Endodermal cell (in vitro differentiated cells): Measurements from ENCODE around the gene DCBLD2. TPM values are rescaled to one million over a fixed set of nuclear protein-coding genes. Genes with fewer than 3 reads are reported as not detected.

ENCODE experiments used
- DNase-seq: peaks from one replicate; pipeline ENCODE4 v3.0.0-alpha.2; 2017
- H3K27ac ChIP-seq: 2 replicates; pipeline ENCODE4 v1.5.1; 2013; ENCODE audit warnings: mild to moderate bottlenecking, low read depth, low read length, moderate library complexity
- H3K27me3 ChIP-seq: 2 replicates; pipeline ENCODE4 v1.6.1; 2013; ENCODE audit warnings: mild to moderate bottlenecking, low read length, moderate library complexity; ENCODE audit not compliant: insufficient read depth, control insufficient read depth, poor library complexity, severe bottlenecking
- H3K36me3 ChIP-seq: 2 replicates; pipeline ENCODE4 v1.7.0; 2013; ENCODE audit warnings: mild to moderate bottlenecking, low read length, moderate library complexity; ENCODE audit not compliant: control insufficient read depth, insufficient read depth
- H3K4me1 ChIP-seq: one replicate; pipeline ENCODE4 v1.7.0; 2013; ENCODE audit warnings: low read length; ENCODE audit not compliant: control insufficient read depth, insufficient read depth
- H3K4me3 ChIP-seq: 2 replicates; pipeline ENCODE4 v1.5.1; 2013; ENCODE audit warnings: mild to moderate bottlenecking, low read length, moderate library complexity
- H3K9ac ChIP-seq: 2 replicates; pipeline ENCODE4 v1.6.1; 2013; ENCODE audit warnings: mild to moderate bottlenecking, low read length, moderate library complexity; ENCODE audit not compliant: poor library complexity, severe bottlenecking; ENCODE audit errors: extremely low read depth
- H3K9me3 ChIP-seq: 2 replicates; pipeline ENCODE4 v1.6.1; 2013; ENCODE audit warnings: mild to moderate bottlenecking, low read length, moderate library complexity; ENCODE audit not compliant: control insufficient read depth
- H3K27ac Mint-ChIP-seq: 2 replicates; pipeline ENCODE4 v1.8.0; 2020; ENCODE audit warnings: mixed read lengths
- H3K27me3 Mint-ChIP-seq: 2 replicates; pipeline ENCODE4 v1.8.0; 2021; ENCODE audit warnings: mild to moderate bottlenecking, mixed read lengths; ENCODE audit not compliant: insufficient read depth
- H3K36me3 Mint-ChIP-seq: 2 replicates; pipeline ENCODE4 v1.8.0; 2020; ENCODE audit warnings: low read depth, mixed read lengths
- H3K4me1 Mint-ChIP-seq: 2 replicates; pipeline ENCODE4 v1.8.0; 2020; ENCODE audit warnings: mixed read lengths
- H3K4me3 Mint-ChIP-seq: 2 replicates; pipeline ENCODE4 v1.8.0; 2020; ENCODE audit warnings: mild to moderate bottlenecking, moderate library complexity, mixed read lengths
- H3K9me3 Mint-ChIP-seq: 2 replicates; pipeline ENCODE4 v1.8.0; 2020; ENCODE audit warnings: mild to moderate bottlenecking, mixed read lengths
- WGBS, 2 experiments: methylation state at CpG; one replicate each; pipeline versions ENCODE4 v1.1.5 to v1.1.7; 2013; ENCODE audit warnings: missing lambda C conversion rate in 2 of 2, mixed read lengths in 1 of 2; ENCODE audit not compliant: insufficient coverage in 1 of 2, insufficient read length in 1 of 2; 5-methylcytosine and 5-hydroxymethylcytosine counted together
- total RNA-seq, 2 donors: library from RNA; stranded (reverse); fragmentation: NEBNext Ultra II Directional in 1 of 2; extraction: Animal tissue kit (Norgen Biotek cat#: 25700) in 1 of 2; gene quantifications; 2 replicates in 1 of 2; 3 replicates in 1 of 2; pipeline ENCODE4 v1.2.1, GENCODE V29; 2021
- TF ChIP-seq, protein P1 (sequence below): fragments of 200-600 bp; sonication (generic); conservative IDR thresholded peaks from 2 replicates; pipeline ENCODE4 v1.5.0; 2021; ENCODE audit warnings: antibody characterized with exemption, mild to moderate bottlenecking

DCBLD2 gene
- total RNA-seq, 2 donors from 2014 or later, result 70.7 to 80.9 TPM

DNA sequence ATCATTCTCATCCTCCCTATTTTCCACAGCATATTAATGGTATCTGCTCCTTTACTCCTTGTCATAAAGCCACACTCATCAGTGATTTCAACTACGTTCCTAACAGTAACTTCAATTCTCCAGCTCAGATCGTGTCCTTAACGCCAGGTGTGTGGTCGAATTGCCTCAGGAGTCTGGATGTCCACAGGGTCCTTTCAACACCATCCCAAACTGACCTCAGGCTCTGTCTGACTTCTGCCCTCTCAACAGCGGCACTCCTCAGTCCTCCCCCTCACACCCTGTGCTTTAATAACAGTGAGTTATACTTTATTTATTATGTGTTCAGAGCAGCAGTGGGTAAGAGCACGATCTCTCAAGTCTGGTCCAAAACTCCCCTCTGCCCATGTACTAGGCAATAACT is 95.9 kb downstream of the DCBLD2 start:
- Histone ChIP-seq H3K36me3 (peaks cover 65% of the 10 kb centered on the region), H3K27me3 (no peaks in the 10 kb centered on the region), H3K4me3 (no peak overlapping the region), H3K4me1 (no peaks in the 10 kb centered on the region), H3K27ac (no peak overlapping the region), H3K9ac (no peak overlapping the region), H3K9me3 (no peaks in the 10 kb centered on the region)
- no peak overlapping the region for H3K4me3 Mint-ChIP-seq
- DNase-seq, result no peak
- no peak overlapping the region for H3K27ac Mint-ChIP-seq
- 93 to 96% methylated on average over 4 to 6 of the region's 6 CpGs for WGBS, 2 experiments
- peaks cover 6% of the 10 kb centered on the region for H3K9me3 Mint-ChIP-seq
- no peaks in the 10 kb centered on the region for H3K27me3 Mint-ChIP-seq
- TF ChIP-seq, protein P1, sequence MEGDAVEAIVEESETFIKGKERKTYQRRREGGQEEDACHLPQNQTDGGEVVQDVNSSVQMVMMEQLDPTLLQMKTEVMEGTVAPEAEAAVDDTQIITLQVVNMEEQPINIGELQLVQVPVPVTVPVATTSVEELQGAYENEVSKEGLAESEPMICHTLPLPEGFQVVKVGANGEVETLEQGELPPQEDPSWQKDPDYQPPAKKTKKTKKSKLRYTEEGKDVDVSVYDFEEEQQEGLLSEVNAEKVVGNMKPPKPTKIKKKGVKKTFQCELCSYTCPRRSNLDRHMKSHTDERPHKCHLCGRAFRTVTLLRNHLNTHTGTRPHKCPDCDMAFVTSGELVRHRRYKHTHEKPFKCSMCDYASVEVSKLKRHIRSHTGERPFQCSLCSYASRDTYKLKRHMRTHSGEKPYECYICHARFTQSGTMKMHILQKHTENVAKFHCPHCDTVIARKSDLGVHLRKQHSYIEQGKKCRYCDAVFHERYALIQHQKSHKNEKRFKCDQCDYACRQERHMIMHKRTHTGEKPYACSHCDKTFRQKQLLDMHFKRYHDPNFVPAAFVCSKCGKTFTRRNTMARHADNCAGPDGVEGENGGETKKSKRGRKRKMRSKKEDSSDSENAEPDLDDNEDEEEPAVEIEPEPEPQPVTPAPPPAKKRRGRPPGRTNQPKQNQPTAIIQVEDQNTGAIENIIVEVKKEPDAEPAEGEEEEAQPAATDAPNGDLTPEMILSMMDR, result no peak
- H3K4me1 Mint-ChIP-seq, result no peaks in the 10 kb centered on the region
- peaks cover 76% of the 10 kb centered on the region for H3K36me3 Mint-ChIP-seq

DNA sequence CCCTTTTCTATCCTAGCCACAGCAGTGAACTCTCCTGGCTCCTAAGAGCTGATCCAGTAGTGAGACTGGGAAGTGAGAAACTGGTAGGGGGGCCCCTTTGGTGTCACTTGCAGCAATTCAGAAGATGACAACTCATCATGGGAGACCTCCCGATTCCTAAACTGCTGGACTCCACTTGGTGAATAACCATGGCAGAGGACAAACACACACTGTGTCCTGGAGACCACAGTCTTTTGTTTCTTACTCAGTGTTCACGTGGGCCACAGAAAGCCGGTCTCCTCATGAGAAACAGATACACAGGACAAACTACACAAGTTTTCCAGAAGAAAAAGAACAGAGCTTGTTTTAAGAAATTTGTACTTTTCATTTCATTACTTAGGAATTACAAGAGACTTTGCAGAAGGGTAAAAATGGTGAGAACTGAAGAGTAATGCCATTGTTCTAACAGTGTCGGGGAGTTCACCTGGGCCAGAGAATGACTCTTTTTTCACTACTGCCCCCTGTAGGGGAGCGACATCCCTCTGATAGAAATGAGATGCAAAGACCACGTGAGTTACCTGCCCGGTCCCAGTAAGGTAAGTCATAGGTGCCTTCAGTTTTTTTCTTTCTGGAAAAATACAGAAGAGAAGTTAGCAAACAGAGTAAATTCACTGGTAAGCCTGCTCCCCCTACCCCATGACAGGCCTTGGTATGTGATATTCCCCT is 100.3 kb downstream of the DCBLD2 start:
- H3K9me3 Mint-ChIP-seq, result peaks cover 6% of the 10 kb centered on the region
- H3K27me3 ChIP-seq, result no peaks in the 10 kb centered on the region
- H3K36me3 ChIP-seq, result peaks cover 61% of the 10 kb centered on the region
- H3K4me1 ChIP-seq, result no peaks in the 10 kb centered on the region
- H3K27ac Mint-ChIP-seq, result no peak overlapping the region
- H3K4me1 Mint-ChIP-seq, result no peaks in the 10 kb centered on the region
- no peak overlapping the region for H3K4me3 Mint-ChIP-seq
- H3K9me3 ChIP-seq, result no peaks in the 10 kb centered on the region
- peak; percentile 77 for DNase-seq
- H3K36me3 Mint-ChIP-seq, result peaks cover 71% of the 10 kb centered on the region
- no peak overlapping the region for H3K27ac ChIP-seq
- H3K4me3 ChIP-seq, result no peak overlapping the region
- WGBS, 2 experiments, result 93 to 95% methylated on average over 6 to 7 of the region's 7 CpGs
- no peaks in the 10 kb centered on the region for H3K27me3 Mint-ChIP-seq
- TF ChIP-seq, protein P1, result peak; percentile 71
- H3K9ac ChIP-seq, result no peak overlapping the region

DNA sequence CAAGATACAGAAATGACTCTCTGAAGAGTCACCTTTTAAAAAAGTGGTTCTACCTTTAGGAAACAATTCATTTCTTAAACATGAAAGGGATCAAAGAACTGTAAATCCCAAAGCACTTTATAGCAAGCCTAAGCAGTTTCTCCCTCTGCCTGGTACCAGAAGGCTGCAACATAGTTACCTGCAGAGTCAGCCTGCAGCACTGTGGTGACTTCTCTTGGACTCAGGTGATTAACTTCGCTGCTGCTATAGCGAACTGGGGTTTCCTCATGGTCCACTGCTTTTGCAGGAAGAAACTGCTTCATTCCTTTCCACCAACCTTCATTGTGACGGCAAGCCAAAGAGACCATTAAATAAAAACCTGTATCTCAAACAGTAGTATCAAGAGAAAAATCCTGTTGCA is 101.1 kb downstream of the DCBLD2 start:
- no peaks in the 10 kb centered on the region for H3K4me1 Mint-ChIP-seq
- Histone ChIP-seq H3K9me3 (no peaks in the 10 kb centered on the region), H3K36me3 (peaks cover 57% of the 10 kb centered on the region), H3K27ac (no peak overlapping the region), H3K9ac (no peak overlapping the region), H3K27me3 (no peaks in the 10 kb centered on the region), H3K4me3 (no peak overlapping the region), H3K4me1 (no peaks in the 10 kb centered on the region)
- H3K27ac Mint-ChIP-seq, result no peak overlapping the region
- TF ChIP-seq, protein P1, result no peak
- no peak overlapping the region for H3K4me3 Mint-ChIP-seq
- no peaks in the 10 kb centered on the region for H3K27me3 Mint-ChIP-seq
- WGBS, 2 experiments, result 92 to 100% methylated on average over 3 of the region's 3 CpGs
- H3K9me3 Mint-ChIP-seq, result peaks cover 6% of the 10 kb centered on the region
- no peak for DNase-seq
- peaks cover 70% of the 10 kb centered on the region for H3K36me3 Mint-ChIP-seq
